HAP-1 (cell line): ENCODE data around the gene POMGNT2.

Experiments used
- DNase-seq, 2 experiments: peaks; one replicate each; pipeline ENCODE4 v3.0.0-alpha.2; 2016 to 2020; ENCODE audit warnings: low spot score in 2 of 2
- H3K27me3 ChIP-seq: fragments of 250-450 bp; sonication (Bioruptor Pico); 2 replicates; pipeline ENCODE4 v1.5.1; 2020; ENCODE audit warnings: low read depth, mild to moderate bottlenecking, moderate library complexity
- H3K36me3 ChIP-seq: fragments of 250-450 bp; sonication (Bioruptor Pico); replicated peaks from 2 replicates; pipeline ENCODE4 v1.5.1; 2020; ENCODE audit warnings: mild to moderate bottlenecking
- H3K4me1 ChIP-seq: fragments of 250-450 bp; sonication (Bioruptor Pico); 2 replicates; pipeline ENCODE4 v1.5.1; 2020; ENCODE audit warnings: mild to moderate bottlenecking
- H3K4me3 ChIP-seq: fragments of 250-450 bp; sonication (Bioruptor Pico); 2 replicates; pipeline ENCODE4 v1.5.1; 2020; ENCODE audit warnings: mild to moderate bottlenecking, moderate library complexity
- H3K9me3 ChIP-seq: fragments of 250-450 bp; sonication (Bioruptor Pico); 2 replicates; pipeline ENCODE4 v1.5.1; 2020; ENCODE audit warnings: mild to moderate bottlenecking, moderate library complexity
- in situ Hi-C: fragments of 300-500 bp; cut with MboI; formaldehyde crosslinking; loops from 3 replicates; pipeline ENCODE4 v1.14.3; 2020; ENCODE audit warnings: low sequenced_read_pairs, inconsistent platforms, mixed read lengths

The POMGNT2 gene

DNA sequence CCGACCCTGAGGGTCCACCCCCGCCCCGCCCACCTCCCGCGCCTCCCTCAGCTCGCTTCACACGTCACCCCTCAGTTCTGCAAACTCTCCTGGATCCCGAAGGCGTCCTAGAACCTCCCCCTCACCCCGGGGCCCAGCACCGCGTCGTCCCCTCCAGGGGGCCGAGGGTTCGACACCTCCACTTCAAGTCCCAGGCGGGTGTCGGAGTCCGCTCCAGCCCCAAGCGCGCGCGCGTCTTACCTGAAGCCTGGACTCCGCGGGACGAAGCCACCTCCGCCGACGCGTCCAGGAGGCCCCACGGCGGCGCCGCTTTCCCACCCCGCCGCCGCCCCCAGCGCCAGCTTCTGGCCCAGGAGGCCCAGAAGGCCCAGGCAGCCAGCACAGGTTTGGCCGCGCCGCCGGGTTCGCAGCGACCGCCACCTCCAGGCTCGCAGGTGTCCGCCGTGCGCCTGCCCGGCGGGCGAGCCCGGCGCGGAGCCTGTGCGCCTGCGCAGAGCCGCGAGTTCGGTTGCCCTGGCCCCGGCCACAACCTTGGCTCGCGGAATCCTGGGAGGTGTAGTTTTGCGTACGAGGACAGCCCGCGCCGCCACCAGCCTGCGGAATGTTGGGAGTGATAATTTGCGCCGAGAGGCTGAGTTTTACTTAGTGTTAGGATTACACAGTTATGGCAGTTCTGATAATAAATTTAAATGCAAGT lies at the start of gene POMGNT2:
POMGNT2 (minus strand) TSS at position 484 of the 697 bp plus-strand sequence. CDS start 24,648 bp downstream, outside the sequence.
- Histone ChIP-seq H3K4me3 (peak within 1 kb of the TSS; percentile 66), H3K36me3 (no peaks in the 10 kb centered on the region)

DNA sequence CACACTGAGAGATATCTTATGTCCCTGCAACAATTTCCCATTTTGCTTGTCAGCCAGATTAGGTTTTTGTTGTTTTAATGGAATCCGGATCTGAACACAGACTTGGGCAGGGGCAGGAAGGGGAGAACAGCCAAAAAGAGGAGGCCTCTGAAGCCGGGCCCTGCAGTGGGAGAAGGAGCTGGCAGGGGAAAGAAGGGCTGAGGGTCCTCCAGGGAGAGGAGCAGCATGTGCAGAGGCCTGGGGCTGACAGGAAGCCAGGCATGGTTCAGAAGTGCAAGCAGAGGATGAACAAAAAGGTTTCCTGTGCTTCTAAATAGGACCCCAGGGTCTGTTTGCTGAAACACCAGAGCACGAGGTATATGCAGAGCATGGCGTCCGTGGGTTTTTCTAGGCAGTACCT lies 49.1 kb upstream of the POMGNT2 start:
- Histone ChIP-seq H3K4me3 (no peak overlapping the region), H3K36me3 (no peaks in the 10 kb centered on the region), H3K4me1 (no peaks in the 10 kb centered on the region), H3K9me3 (no peaks in the 10 kb centered on the region), H3K27me3 (no peaks in the 10 kb centered on the region; the same call in 1 of the 2 replicates)
- no peak for DNase-seq
- in situ Hi-C loops, result no loop called here

More for the DNA sequence above, at the start of gene POMGNT2:
- Histone ChIP-seq H3K4me1 (peaks cover 6% of the 10 kb centered on the region), H3K9me3 (no peaks in the 10 kb centered on the region), H3K27me3 (no peaks in the 10 kb centered on the region)
- in situ Hi-C loops, result no loop called here
- peak; percentile 87 to 92 for DNase-seq

DNA sequence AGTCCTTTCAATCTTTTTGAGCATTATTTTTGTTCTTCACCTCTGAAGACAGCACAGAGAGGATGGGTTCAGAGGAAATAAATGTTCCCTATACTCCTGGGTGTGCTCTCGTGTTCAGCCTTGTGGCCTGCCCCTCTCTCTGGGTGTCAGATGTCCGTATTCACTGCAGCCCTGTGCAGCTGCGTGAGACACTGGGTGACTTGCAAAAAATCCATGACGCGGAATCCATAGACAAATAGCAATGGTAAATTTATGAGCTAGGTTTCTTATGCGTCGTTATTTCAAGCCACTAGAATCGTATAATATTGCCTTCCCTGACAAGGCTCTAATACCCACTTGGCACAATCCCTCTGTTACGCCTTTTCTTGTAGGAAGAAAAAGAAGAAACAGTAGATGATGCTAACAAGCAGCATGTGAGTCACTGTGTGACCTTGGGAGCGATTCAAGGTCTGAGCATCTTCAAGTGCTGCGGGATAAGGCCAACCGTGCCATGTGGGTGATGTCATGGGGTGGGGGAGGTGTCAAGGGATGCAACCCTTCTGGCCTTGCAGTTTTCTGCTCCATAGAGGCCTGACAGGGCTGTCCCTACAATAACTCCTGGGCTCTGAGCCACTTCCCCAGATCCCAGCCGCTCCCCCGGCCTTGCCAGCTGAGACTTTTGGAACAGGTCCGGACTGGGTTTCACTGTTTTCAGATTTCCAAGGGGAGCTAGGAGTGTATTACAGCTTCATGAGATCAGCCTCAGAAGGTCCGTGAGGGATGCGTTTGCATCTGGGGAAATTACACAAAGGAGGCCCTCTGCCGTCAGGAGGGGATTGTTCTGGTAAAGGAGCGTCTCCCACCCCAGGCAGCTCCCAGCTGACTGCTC lies 47.6 kb upstream of the POMGNT2 start:
- DNase-seq, result no peak
- Histone ChIP-seq H3K4me1 (no peaks in the 10 kb centered on the region), H3K4me3 (no peak overlapping the region), H3K36me3 (no peaks in the 10 kb centered on the region), H3K27me3 (no peaks in the 10 kb centered on the region; the same call in 1 of the 2 replicates), H3K9me3 (no peaks in the 10 kb centered on the region)
- in situ Hi-C loops, result no loop called here

GRCh38 chr3:43152649-43153048 lies 46.8 kb upstream of the POMGNT2 start:
- Histone ChIP-seq H3K4me3 (no peak overlapping the region), H3K27me3 (no peaks in the 10 kb centered on the region; the same call in 1 of the 2 replicates), H3K9me3 (no peaks in the 10 kb centered on the region), H3K36me3 (no peaks in the 10 kb centered on the region), H3K4me1 (no peaks in the 10 kb centered on the region)
- DNase-seq, result no peak
- in situ Hi-C loops, result no loop called here

- no peak overlapping the region for H3K4me3 ChIP-seq
- no peaks in the 10 kb centered on the region for H3K36me3 ChIP-seq
- in situ Hi-C loops, result no loop called here
- no peaks in the 10 kb centered on the region for H3K9me3 ChIP-seq
- DNase-seq, result no peak
- no peaks in the 10 kb centered on the region for H3K4me1 ChIP-seq
- H3K27me3 ChIP-seq, result no peaks in the 10 kb centered on the region; the same call in 1 of the 2 replicates
Measured at GRCh38 chr3:43148033-43148432, 42.2 kb upstream of the POMGNT2 start.

DNA sequence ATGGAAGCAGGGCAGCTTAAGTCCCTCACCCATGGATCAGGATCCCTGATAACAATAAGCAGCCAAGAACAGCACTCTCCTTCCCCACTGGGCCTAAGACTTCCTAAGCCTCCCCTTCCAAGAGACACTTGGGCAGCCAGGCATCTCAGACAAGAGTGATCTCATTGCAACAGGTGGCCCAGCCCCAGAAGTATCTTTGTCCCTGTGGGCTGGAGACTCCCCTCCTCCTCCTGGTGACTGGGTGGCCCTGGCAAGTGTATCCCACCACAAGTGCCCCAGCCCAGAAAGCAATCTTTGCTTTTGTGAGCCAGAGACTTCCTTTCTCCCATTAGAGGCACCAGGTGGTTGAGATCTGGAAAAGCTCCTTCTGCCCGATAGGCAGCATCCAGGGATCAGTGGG lies 40.7 kb upstream of the POMGNT2 start:
- H3K4me1 ChIP-seq, result no peaks in the 10 kb centered on the region
- no peaks in the 10 kb centered on the region for H3K27me3 ChIP-seq
- no peaks in the 10 kb centered on the region for H3K9me3 ChIP-seq
- H3K36me3 ChIP-seq, result no peaks in the 10 kb centered on the region
- in situ Hi-C loops, result no loop called here
- H3K4me3 ChIP-seq, result no peak overlapping the region
- DNase-seq, result no peak

- H3K9me3 ChIP-seq, result no peaks in the 10 kb centered on the region
- H3K4me1 ChIP-seq, result no peaks in the 10 kb centered on the region
- no peaks in the 10 kb centered on the region for H3K36me3 ChIP-seq
- no peaks in the 10 kb centered on the region for H3K27me3 ChIP-seq
- H3K4me3 ChIP-seq, result no peak overlapping the region
- in situ Hi-C loops, result no loop called here
- DNase-seq, result no peak
Measured at GRCh38 chr3:43144761-43145490, 39.0 kb upstream of the POMGNT2 start.

GRCh38 chr3:43142472-43142871 lies 36.6 kb upstream of the POMGNT2 start:
- no peak overlapping the region for H3K4me3 ChIP-seq
- no peaks in the 10 kb centered on the region for H3K9me3 ChIP-seq
- H3K4me1 ChIP-seq, result no peaks in the 10 kb centered on the region
- in situ Hi-C loops, result no loop called here
- H3K27me3 ChIP-seq, result no peaks in the 10 kb centered on the region
- no peaks in the 10 kb centered on the region for H3K36me3 ChIP-seq
- no peak for DNase-seq

DNA sequence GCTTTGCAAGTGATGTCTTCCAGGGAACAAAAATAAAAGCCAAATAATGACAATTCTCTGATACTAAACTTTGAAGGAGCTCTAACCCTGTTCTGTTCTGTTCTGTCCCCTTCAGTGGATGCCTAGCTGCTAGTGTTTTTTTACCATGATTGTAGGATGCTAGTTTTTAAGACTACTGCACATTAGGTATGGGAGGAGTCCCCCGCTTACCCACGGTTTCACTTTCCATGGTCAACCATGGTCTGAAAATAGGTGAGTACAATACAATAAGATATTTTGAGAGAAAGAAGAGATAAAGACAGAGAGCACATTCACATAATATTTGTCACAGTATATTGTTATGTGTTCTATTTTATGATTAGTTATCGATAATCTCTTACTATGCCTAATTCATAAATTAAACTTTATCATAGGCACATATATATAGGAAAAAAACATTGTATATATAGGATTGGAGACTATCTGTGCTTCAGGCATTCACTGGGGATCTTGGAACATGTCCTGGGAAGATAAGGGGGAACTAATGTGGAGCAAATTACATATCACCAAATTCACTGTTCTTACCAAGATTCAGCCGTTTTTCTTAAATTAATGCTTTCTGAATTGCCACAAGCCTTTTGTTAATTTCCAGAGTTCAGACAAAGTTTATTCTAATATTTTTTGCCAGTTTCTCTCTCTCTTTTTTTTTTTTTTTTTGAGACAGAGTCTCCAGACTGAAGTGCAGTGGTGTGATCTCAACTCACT lies 32.8 kb upstream of the POMGNT2 start:
- no peak for DNase-seq
- H3K4me1 ChIP-seq, result no peaks in the 10 kb centered on the region
- no peaks in the 10 kb centered on the region for H3K27me3 ChIP-seq
- no peak overlapping the region for H3K4me3 ChIP-seq
- H3K36me3 ChIP-seq, result no peaks in the 10 kb centered on the region
- in situ Hi-C loops, result no loop called here
- H3K9me3 ChIP-seq, result no peaks in the 10 kb centered on the region

DNA sequence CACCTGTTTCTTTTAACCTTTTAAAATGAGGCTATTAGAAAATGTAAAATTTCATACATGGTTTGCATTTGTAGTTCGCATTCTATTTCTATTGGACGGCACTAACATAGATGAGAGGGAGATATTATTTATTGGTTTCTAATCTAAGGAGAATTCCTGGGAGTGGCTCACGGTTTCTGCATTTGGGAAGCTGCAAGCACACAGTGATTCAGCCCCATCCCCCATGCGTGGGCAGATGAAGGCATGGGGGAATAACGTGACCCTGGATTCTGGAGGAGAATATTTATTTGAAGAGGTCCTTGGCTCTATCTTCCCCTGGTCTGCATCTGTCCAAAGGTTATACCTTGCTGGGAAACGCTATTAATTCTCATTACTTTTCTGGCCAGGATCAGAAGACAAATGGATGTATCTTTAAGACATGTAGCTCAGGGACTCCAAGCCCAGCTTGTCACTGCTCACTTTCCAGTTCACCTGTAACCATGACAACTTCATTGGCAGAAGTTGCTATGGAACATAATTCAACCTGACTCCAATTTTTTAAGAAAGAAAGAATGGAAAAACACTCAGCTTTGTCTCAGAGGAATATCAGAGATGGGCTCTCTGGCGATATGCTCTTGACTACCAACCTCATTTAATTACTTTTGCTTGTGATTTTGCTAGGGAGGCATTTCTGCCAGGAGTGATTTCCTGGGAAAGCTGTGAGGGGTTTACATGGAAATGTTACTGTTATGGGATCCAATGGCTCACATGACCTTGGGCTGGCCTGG lies 27.2 kb upstream of the POMGNT2 start:
- Histone ChIP-seq H3K4me1 (no peaks in the 10 kb centered on the region), H3K4me3 (no peak overlapping the region), H3K27me3 (no peaks in the 10 kb centered on the region), H3K9me3 (no peaks in the 10 kb centered on the region), H3K36me3 (no peaks in the 10 kb centered on the region)
- DNase-seq, result no peak
- in situ Hi-C loops, result no loop called here

- H3K9me3 ChIP-seq, result no peaks in the 10 kb centered on the region
- no peak overlapping the region for H3K4me3 ChIP-seq
- H3K4me1 ChIP-seq, result no peaks in the 10 kb centered on the region
- no peaks in the 10 kb centered on the region for H3K27me3 ChIP-seq
- DNase-seq, result no peak
- in situ Hi-C loops, result no loop called here
- H3K36me3 ChIP-seq, result no peaks in the 10 kb centered on the region
Measured at GRCh38 chr3:43132193-43132592, 26.3 kb upstream of the POMGNT2 start.

- H3K9me3 ChIP-seq, result no peaks in the 10 kb centered on the region
- H3K4me1 ChIP-seq, result no peaks in the 10 kb centered on the region
- no peak overlapping the region for H3K4me3 ChIP-seq
- H3K36me3 ChIP-seq, result no peaks in the 10 kb centered on the region
- in situ Hi-C loops, result no loop called here
- DNase-seq, result no peak
- no peaks in the 10 kb centered on the region for H3K27me3 ChIP-seq
Measured at GRCh38 chr3:43128464-43128863, 22.6 kb upstream of the POMGNT2 start.

DNA sequence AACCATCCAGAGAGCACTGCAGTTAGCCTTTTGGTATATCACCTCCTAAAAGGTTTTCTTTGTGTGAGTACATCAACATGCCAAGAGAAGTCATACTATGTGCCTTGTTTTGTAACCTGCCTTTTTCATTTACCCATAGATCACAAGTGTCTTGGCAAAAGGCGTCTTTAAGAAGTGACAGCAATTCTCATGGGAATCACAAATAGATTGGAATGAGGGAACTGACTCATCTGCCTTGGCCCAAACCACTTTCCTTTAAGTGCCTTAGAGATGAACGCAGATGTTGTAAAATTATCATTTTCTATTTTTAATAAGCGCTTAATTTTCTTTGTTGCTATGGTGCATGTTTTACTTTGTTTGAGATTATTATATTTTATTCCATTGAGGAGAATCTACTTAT lies 20.7 kb upstream of the POMGNT2 start:
- in situ Hi-C loops, result no loop called here
- no peaks in the 10 kb centered on the region for H3K4me1 ChIP-seq

More for the DNA sequence above, 20.7 kb upstream of the POMGNT2 start:
- no peaks in the 10 kb centered on the region for H3K9me3 ChIP-seq
- DNase-seq, result no peak
- H3K4me3 ChIP-seq, result no peak overlapping the region
- no peaks in the 10 kb centered on the region for H3K27me3 ChIP-seq
- no peaks in the 10 kb centered on the region for H3K36me3 ChIP-seq
